GM10248 (cell line): ENCODE data around the gene MUCL1.
A peak's percentile ranks its signal among the peaks of the same experiment; 100 is the strongest.

Source experiments
- CTCF ChIA-PET: fragments of 300-600 bp; sonication (Branson Sonifier 250); formaldehyde crosslinking; extraction: SDS; loops from one replicate; lab custom pipeline; 2021; ENCODE audit warnings: antibody characterized with exemption; lab: Yijun Ruan, JAX
- POLR2A ChIA-PET: fragments of 350-650 bp; sonication (Branson Sonifier 250); formaldehyde crosslinking; extraction: SDS; loops from one replicate; lab custom pipeline; 2020; ENCODE audit warnings: antibody characterized with exemption; lab: Yijun Ruan, JAX
- DNase-seq: peaks from one replicate; pipeline ENCODE4 v3.0.0; 2012; ENCODE audit errors: extremely low spot score
- CTCF ChIP-seq: IDR thresholded peaks from 2 replicates; pipeline ENCODE4 v1.5.1; 2012; ENCODE audit warnings: mild to moderate bottlenecking, low read depth; ENCODE audit errors: extremely low read depth, missing control alignments, control extremely low read depth

The MUCL1 gene

GRCh38 chr12:54853933-54854538 is at the start of gene MUCL1:
Gene MUCL1, plus strand, starts transcription at chr12:54854516. Its CDS starts 67 bp downstream, at chr12:54854583.
- CTCF ChIA-PET, result interaction anchor here (0.6 to 2.9 kb wide), 14 partner anchors 9 to 731 kb away, joined by 3 to 20 read pairs (median 4); no protein-coding TSS in a partner anchor
- peak; percentile 46 for DNase-seq

GRCh38 chr12:54821676-54822075 is 32.6 kb upstream of the MUCL1 start:
- ChIA-PET CTCF (no interaction called here), POLR2A (no interaction called here)
- no peak for TF ChIP-seq CTCF
- DNase-seq, result no peak

More at GRCh38 chr12:54853933-54854538, at the start of gene MUCL1:
- POLR2A ChIA-PET, result no interaction called here
- TF ChIP-seq CTCF, result peak; percentile 83

GRCh38 chr12:54824402-54824801 is 29.9 kb upstream of the MUCL1 start:
- no peak for TF ChIP-seq CTCF
- no peak for DNase-seq
- ChIA-PET CTCF (no interaction called here), POLR2A (no interaction called here)

- ChIA-PET CTCF (no interaction called here), POLR2A (no interaction called here)
- TF ChIP-seq CTCF, result no peak
- DNase-seq, result no peak
These were observed 24.8 kb upstream of the MUCL1 start for GRCh38 chr12:54829511-54829910.

- TF ChIP-seq CTCF, result no peak
- DNase-seq, result no peak
- ChIA-PET POLR2A (no interaction called here), CTCF (no interaction called here)
These were observed 24.1 kb upstream of the MUCL1 start for GRCh38 chr12:54830199-54830598.

- CTCF ChIA-PET, result interaction anchor here (0.6 kb wide), 1 partner anchor 12 kb away, joined by 3 read pairs; no protein-coding TSS in a partner anchor
- POLR2A ChIA-PET, result no interaction called here
- no peak for DNase-seq
- TF ChIP-seq CTCF, result no peak
These were observed 22.7 kb upstream of the MUCL1 start for GRCh38 chr12:54831631-54832030.
